Ureter (tissue), 1 donor: ENCODE results near the gene HRG. TPM values are rescaled to one million over a fixed set of nuclear protein-coding genes. Genes with fewer than 3 reads are reported as not detected.
A peak's percentile ranks its signal among the peaks of the same experiment; 100 is the strongest.
"Not testable (repeated sequence)": the region's sequence is repeated elsewhere in the genome, so short reads cannot be mapped to it uniquely, and the experiment has no call there.

Experiments used
- DNase-seq: peaks from one replicate; pipeline ENCODE4 v3.0.0-alpha.2; 2020; ENCODE audit warnings: low spot score
- total RNA-seq: library from RNA; stranded (reverse); gene quantifications from one replicate; pipeline ENCODE4 v1.2.4, GENCODE V29; 2023
- donor health status: DM: yes; HTN: yes; CAD: no.

Gene HRG
- not detected for total RNA-seq

- DNase-seq = no peak
These were observed at the start of gene HRG for GRCh38 chr3:186665625-186666188. Gene HRG, plus strand, starts transcription at chr3:186666014. Its CDS starts 18 bp downstream, at chr3:186666032.

GRCh38 chr3:186616299-186616617, 49.6 kb upstream of the HRG start:
- DNase-seq = no peak

- peak; percentile 88 for DNase-seq
These were observed 48.5 kb upstream of the HRG start for GRCh38 chr3:186617036-186617946.

GRCh38 chr3:186618318-186618938, 47.4 kb upstream of the HRG start:
- DNase-seq = no peak

- no peak for DNase-seq
These were observed 46.0 kb upstream of the HRG start for GRCh38 chr3:186619787-186620212.

- DNase-seq = no peak
These were observed 45.4 kb upstream of the HRG start for GRCh38 chr3:186620213-186621092.

GRCh38 chr3:186621894-186622650, 43.7 kb upstream of the HRG start:
- DNase-seq = no peak

- DNase-seq = no peak
These were observed 43.0 kb upstream of the HRG start for GRCh38 chr3:186622651-186623310.

GRCh38 chr3:186624598-186624997, 41.2 kb upstream of the HRG start:
- no peak for DNase-seq

GRCh38 chr3:186625600-186626042, 40.2 kb upstream of the HRG start:
- no peak for DNase-seq

- DNase-seq = no peak
These were observed 39.5 kb upstream of the HRG start for GRCh38 chr3:186626254-186626847.

- no peak for DNase-seq
These were observed 37.9 kb upstream of the HRG start for GRCh38 chr3:186627852-186628414.

GRCh38 chr3:186628756-186629155, 37.1 kb upstream of the HRG start:
- no peak for DNase-seq

- DNase-seq = no peak
These were observed 34.7 kb upstream of the HRG start for GRCh38 chr3:186630950-186631641.

- DNase-seq = no peak
These were observed 32.3 kb upstream of the HRG start for GRCh38 chr3:186633481-186633880.

- DNase-seq = not testable (repeated sequence)
These were observed 31.6 kb upstream of the HRG start for GRCh38 chr3:186634207-186634606.

GRCh38 chr3:186635532-186635931, 30.3 kb upstream of the HRG start:
- no peak for DNase-seq

GRCh38 chr3:186636536-186636935, 29.3 kb upstream of the HRG start:
- no peak for DNase-seq

GRCh38 chr3:186637686-186638085, 28.1 kb upstream of the HRG start:
- no peak for DNase-seq
